ENCODE results near the gene SMYD3.

Gene SMYD3

GRCh38 chr1:246008363-246008831 is 498.7 kb downstream of the SMYD3 start:
- Histone ChIP-seq H3K79me2 (ENCODE audit: insufficient read depth, low read length) (no peaks in the 10 kb centered on the region), H3K4me3 (ENCODE audit: insufficient read depth, low read length, poor library complexity, severe bottlenecking) (no peak overlapping the region), H3F3A (ENCODE audit: insufficient read depth) (no peaks in the 10 kb centered on the region), H4K20me1 (ENCODE audit: low read depth, low read length) (no peaks in the 10 kb centered on the region), H3K36me3 (ENCODE audit: low read length) (no peaks in the 10 kb centered on the region), H3K9ac (ENCODE audit: low read length) (no peak overlapping the region), H3K9me3 (ENCODE audit: insufficient read depth, low read length) (no peaks in the 10 kb centered on the region), H3K27ac (ENCODE audit: low read depth, low read length) (no peak overlapping the region), H3K27me3 (ENCODE audit: low read length) (no peaks in the 10 kb centered on the region), H2AFZ (ENCODE audit: low read depth, low read length, severe bottlenecking) (no peak overlapping the region), H3K9me2 (replicated peaks; ENCODE audit: insufficient read depth, low read length) (no peaks in the 10 kb centered on the region), H3K4me2 (ENCODE audit: low read depth, low read length, poor library complexity, severe bottlenecking) (no peak overlapping the region)
- TF ChIP-seq EZH2phosphoT487 (conservative IDR thresholded peaks at IDR 0.05; ENCODE audit: low read length) = no peak
- no peak for TF ChIP-seq CTCF (IDR thresholded peaks at IDR 0.05; ENCODE audit: insufficient read depth, low read length, poor library complexity, severe bottlenecking)

- Histone ChIP-seq H3K9me2 (replicated peaks; ENCODE audit: insufficient read depth, low read length) (no peaks in the 10 kb centered on the region), H3K27me3 (ENCODE audit: low read length) (no peaks in the 10 kb centered on the region), H3K4me2 (ENCODE audit: low read depth, low read length, poor library complexity, severe bottlenecking) (no peak overlapping the region), H4K20me1 (ENCODE audit: low read depth, low read length) (no peaks in the 10 kb centered on the region), H3K36me3 (ENCODE audit: low read length) (no peaks in the 10 kb centered on the region), H3F3A (ENCODE audit: insufficient read depth) (no peaks in the 10 kb centered on the region), H3K4me3 (ENCODE audit: insufficient read depth, low read length, poor library complexity, severe bottlenecking) (no peak overlapping the region), H2AFZ (ENCODE audit: low read depth, low read length, severe bottlenecking) (no peak overlapping the region), H3K9ac (ENCODE audit: low read length) (no peak overlapping the region), H3K79me2 (ENCODE audit: insufficient read depth, low read length) (no peaks in the 10 kb centered on the region), H3K9me3 (ENCODE audit: insufficient read depth, low read length) (no peaks in the 10 kb centered on the region), H3K27ac (ENCODE audit: low read depth, low read length) (no peak overlapping the region)
- TF ChIP-seq CTCF (IDR thresholded peaks at IDR 0.05; ENCODE audit: insufficient read depth, low read length, poor library complexity, severe bottlenecking) (no peak), EZH2phosphoT487 (conservative IDR thresholded peaks at IDR 0.05; ENCODE audit: low read length) (no peak)
Observed at GRCh38 chr1:246005067-246005466, 502.0 kb downstream of the SMYD3 start.

- no peak for TF ChIP-seq EZH2phosphoT487 (conservative IDR thresholded peaks at IDR 0.05; ENCODE audit: low read length)
- no peak for TF ChIP-seq CTCF (IDR thresholded peaks at IDR 0.05; ENCODE audit: insufficient read depth, low read length, poor library complexity, severe bottlenecking)
- Histone ChIP-seq H3K9me3 (ENCODE audit: insufficient read depth, low read length) (no peaks in the 10 kb centered on the region), H3K4me2 (ENCODE audit: low read depth, low read length, poor library complexity, severe bottlenecking) (no peak overlapping the region), H3K4me3 (ENCODE audit: insufficient read depth, low read length, poor library complexity, severe bottlenecking) (no peak overlapping the region), H3K36me3 (ENCODE audit: low read length) (no peaks in the 10 kb centered on the region), H3K27me3 (ENCODE audit: low read length) (no peaks in the 10 kb centered on the region), H3K79me2 (ENCODE audit: insufficient read depth, low read length) (no peaks in the 10 kb centered on the region), H3K9me2 (replicated peaks; ENCODE audit: insufficient read depth, low read length) (no peaks in the 10 kb centered on the region), H3K27ac (ENCODE audit: low read depth, low read length) (no peak overlapping the region), H3K9ac (ENCODE audit: low read length) (no peak overlapping the region), H4K20me1 (ENCODE audit: low read depth, low read length) (no peaks in the 10 kb centered on the region), H3F3A (ENCODE audit: insufficient read depth) (no peaks in the 10 kb centered on the region), H2AFZ (ENCODE audit: low read depth, low read length, severe bottlenecking) (no peak overlapping the region)
Observed at GRCh38 chr1:246004301-246004700, 502.8 kb downstream of the SMYD3 start.

- no peaks in the 10 kb centered on the region for H3K79me2 ChIP-seq (ENCODE audit: insufficient read depth, low read length)
- no peaks in the 10 kb centered on the region for H3K9me2 ChIP-seq (replicated peaks; ENCODE audit: insufficient read depth, low read length)
Observed at GRCh38 chr1:246003442-246003730, 503.7 kb downstream of the SMYD3 start.

More at GRCh38 chr1:246003442-246003730, 503.7 kb downstream of the SMYD3 start:
- H3K27ac ChIP-seq (ENCODE audit: low read depth, low read length) = no peak overlapping the region
- H4K20me1 ChIP-seq (ENCODE audit: low read depth, low read length) = no peaks in the 10 kb centered on the region
- H3K4me3 ChIP-seq (ENCODE audit: insufficient read depth, low read length, poor library complexity, severe bottlenecking) = no peak overlapping the region
- TF ChIP-seq CTCF (IDR thresholded peaks at IDR 0.05; ENCODE audit: insufficient read depth, low read length, poor library complexity, severe bottlenecking) (no peak), EZH2phosphoT487 (conservative IDR thresholded peaks at IDR 0.05; ENCODE audit: low read length) (no peak)
- H3K4me2 ChIP-seq (ENCODE audit: low read depth, low read length, poor library complexity, severe bottlenecking) = no peak overlapping the region
- no peaks in the 10 kb centered on the region for H3K36me3 ChIP-seq (ENCODE audit: low read length)
- no peaks in the 10 kb centered on the region for H3F3A ChIP-seq (ENCODE audit: insufficient read depth)
- no peaks in the 10 kb centered on the region for H3K9me3 ChIP-seq (ENCODE audit: insufficient read depth, low read length)
- H2AFZ ChIP-seq (ENCODE audit: low read depth, low read length, severe bottlenecking) = no peak overlapping the region
- no peaks in the 10 kb centered on the region for H3K27me3 ChIP-seq (ENCODE audit: low read length)
- H3K9ac ChIP-seq (ENCODE audit: low read length) = no peak overlapping the region
